IPS-11a (cell line): Measurements from ENCODE around the gene HPS1.

Experiments used
- H3K4me3 ChIP-seq: one replicate; pipeline ENCODE4 v1.5.1; 2013; ENCODE audit warnings: low read depth, low read length, control low read depth

The HPS1 gene

DNA sequence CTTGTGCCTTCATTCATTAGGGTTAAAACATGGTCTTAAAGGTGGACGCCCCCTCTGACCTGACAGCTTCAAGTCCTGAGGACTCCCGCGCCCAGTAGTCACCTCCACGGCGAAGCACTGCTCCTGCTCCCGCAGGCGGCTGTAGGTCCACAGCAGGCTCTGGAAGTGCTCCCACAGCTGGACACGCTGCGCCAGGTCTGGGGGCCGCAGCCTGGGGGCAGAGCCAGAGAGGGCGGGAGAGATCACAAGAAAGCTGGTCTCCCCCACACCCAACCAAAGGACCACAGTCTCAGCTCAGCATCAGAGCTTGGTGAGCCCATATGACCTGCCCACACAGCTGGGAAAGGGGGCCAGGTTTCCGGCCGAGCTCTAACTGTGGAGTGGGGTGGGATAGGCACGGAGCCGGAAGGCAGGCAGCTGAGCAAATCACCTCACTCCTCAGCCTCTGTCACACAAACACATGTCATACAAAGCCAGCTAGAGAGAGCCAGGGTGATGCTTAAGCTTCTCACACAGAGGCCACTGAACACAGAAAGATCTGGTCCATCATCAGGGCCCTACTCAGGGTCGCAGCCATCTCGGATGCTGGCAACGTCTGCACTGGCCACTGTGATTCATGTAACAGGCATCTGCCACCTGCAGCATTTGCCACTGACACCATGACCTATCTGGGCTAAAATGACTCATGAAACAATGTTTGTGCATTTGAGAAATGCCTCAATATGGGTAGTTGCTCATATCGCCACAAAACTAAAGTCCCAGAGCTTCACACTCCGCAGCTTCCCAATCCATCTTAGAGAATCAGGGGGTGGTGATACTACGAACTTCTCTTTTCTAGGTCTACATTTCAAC lies 12.6 kb downstream of the HPS1 start:
- H3K4me3 ChIP-seq: no peak overlapping the region

DNA sequence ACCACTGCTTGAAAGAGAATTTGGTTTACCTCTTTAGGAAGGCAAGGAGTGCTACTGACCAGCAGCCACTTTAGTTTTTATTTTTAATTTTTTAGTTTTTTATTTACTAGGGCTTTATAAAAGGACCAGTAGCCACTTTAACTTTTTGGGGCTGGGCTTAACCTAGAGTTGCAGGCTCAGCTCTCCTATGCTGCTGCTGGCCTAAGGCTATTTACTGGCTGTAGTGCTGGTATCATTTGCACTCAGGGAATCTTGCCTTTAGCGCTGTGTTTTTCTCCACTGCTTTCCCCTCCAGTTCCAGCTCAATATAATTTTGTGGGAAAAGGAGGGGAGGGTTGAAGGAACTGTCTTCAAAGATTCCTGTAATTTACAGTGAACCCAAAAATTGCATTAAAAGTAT lies 13.4 kb downstream of the HPS1 start:
- no peak overlapping the region for H3K4me3 ChIP-seq

- no peak overlapping the region for H3K4me3 ChIP-seq
Observed at GRCh38 chr10:98432330-98432729, 14.4 kb downstream of the HPS1 start.

DNA sequence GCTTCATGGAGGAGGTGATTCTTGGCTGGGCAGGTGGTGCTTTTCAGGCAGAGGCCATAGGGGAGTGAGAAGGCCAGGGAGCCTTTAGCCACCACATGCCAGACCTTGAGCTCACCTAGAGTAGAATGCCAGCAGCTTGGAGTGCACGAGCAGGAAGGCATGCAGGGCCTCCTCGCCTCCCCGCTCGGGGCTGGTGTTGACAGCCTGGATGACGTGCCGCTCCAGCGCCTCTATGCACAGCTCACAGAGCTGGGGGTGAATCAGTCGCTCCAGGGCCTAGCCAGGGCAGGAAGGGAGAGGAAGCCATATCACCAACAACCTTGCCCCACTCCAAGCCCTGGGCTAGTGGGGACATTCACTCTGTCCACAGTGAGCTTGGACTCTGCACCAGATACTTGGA lies 15.7 kb downstream of the HPS1 start:
- H3K4me3 ChIP-seq: no peak overlapping the region

GRCh38 chr10:98430427-98430826 lies 16.3 kb downstream of the HPS1 start:
- H3K4me3 ChIP-seq: no peak overlapping the region

DNA sequence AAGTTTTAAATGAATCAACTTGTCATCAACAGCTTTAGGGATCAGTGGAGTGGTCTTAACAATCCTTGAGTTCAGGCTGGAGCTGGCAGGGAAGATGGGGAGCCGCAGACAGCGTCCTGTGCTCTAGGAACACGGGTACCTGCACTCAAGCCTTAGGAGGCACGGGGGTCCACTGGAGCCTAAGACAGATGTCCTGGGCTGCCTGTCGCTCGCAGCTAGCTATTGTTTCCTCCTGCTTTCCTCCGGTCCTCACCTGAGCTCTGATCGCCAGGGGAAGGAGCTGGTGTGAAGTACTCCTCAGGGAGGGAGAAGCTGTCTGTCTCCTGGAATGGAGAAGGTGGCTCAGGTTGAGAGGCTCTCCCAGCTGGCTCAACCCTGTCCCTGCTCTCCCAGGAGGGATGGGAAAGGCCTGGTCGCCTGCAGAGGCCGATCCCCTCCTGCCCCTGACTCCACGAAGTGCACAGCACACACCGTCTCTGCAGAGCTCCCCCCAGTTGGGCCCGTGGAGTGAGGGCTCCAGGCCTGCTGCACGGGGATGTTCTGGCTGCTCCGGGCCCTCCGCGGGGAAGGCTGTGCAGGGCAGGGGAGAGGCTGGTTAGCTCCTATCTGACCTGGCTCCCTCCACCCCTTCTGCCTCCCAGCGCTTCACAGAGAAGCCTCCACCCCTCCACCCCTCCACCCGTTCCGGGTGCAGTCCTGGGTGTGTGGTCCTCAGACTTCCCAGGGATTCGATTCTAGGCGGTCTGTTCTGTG lies 17.2 kb downstream of the HPS1 start:
- no peak overlapping the region for H3K4me3 ChIP-seq

DNA sequence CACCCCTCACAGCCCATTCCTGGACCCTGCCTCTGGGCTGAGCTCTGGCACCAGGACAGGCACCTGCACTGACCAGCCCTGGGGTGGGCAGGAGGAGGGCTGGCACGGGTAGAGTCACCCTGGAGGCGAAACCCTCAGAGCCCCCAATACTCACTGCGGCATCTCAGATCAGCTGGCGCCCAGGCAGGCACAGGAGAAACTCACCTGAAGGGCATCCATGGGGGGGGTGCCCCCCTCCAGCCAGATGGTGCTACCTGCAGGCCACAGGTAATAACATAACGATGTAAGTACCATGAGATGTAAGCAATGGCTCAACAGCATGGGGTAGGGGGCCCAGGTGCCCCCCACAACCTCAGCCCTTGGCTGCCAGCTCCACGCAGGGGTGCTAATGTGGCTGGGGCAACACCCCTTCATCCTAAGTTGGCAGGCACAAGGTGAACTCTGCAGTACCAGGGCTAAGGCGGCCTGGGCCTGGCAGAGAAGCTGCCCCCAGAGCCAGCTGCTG lies 19.7 kb downstream of the HPS1 start:
- no peak overlapping the region for H3K4me3 ChIP-seq

GRCh38 chr10:98425511-98426352 lies 21.0 kb downstream of the HPS1 start:
- no peak overlapping the region for H3K4me3 ChIP-seq

GRCh38 chr10:98424295-98425254 lies 22.2 kb downstream of the HPS1 start:
- H3K4me3 ChIP-seq: no peak overlapping the region

DNA sequence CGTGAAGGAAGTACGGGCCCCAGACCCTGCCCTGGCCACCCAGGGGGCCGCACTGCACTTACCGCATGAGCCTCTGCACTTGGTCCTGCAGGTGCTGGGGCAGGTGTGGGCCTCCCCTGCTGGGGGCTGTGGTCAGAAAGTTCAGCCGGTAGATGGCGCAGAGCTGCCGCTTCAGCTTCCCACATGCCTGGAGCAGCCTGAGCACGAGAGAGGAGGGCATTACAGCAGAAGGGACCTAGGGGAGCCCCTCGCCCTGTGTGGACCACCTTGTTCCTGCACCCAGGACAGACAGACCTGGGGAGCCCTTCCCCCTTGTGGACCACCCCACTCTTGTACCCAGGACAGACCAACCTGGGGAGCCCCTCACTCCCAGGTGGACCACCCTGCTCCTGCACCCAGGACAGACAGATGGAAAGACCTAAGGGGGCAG lies 23.0 kb downstream of the HPS1 start:
- no peak overlapping the region for H3K4me3 ChIP-seq

GRCh38 chr10:98422182-98422581 lies 24.6 kb downstream of the HPS1 start:
- no peak overlapping the region for H3K4me3 ChIP-seq

- H3K4me3 ChIP-seq: no peak overlapping the region
Observed at GRCh38 chr10:98420786-98421185, 25.9 kb downstream of the HPS1 start.

GRCh38 chr10:98419469-98420261 lies 27.1 kb downstream of the HPS1 start:
- H3K4me3 ChIP-seq: no peak overlapping the region

DNA sequence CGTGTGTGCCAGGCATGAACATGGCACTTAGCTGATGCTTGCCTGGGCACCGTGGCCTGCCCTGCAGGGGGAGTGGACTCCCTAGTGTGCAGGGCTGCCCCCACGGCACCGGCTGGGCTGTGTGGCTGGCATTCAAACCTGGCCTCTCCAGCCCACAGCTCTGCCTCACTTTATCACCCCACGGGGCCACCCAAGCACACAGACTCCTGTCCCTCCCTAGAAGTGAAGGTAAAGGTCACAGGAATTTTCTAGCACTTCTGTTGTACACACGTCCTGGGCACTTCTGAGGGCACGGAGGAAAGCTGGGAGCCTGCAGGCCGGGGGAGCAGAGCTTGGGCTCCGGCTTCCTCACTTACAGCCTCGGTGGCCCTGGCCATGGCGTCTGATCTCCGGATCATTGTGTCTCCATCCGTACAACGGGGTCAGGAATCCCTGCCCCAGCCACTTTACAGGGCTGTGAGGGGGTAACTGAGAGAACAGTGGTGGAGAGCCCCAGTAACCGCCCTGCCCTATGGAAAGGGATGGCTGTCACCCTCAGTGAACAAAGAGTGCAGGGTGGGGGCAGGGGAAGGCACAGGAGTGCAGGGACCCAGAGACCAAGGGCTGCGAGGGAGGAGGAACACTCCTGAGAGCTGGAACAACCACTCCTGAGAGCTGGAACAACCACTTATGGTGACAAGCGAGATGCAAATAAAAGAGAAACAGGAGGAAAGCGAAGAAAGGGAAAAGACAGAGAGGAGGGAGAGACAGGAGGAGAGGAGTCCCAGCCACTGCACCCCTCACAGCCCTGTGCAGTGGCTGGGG lies 27.9 kb downstream of the HPS1 start:
- no peak overlapping the region for H3K4me3 ChIP-seq

GRCh38 chr10:98417973-98418664 lies 28.6 kb downstream of the HPS1 start:
- H3K4me3 ChIP-seq: no peak overlapping the region

GRCh38 chr10:98417481-98417959 lies 29.2 kb downstream of the HPS1 start:
- H3K4me3 ChIP-seq: no peak overlapping the region

GRCh38 chr10:98416606-98417388 lies 29.9 kb downstream of the HPS1 start:
- no peak overlapping the region for H3K4me3 ChIP-seq
